22Rv1 (cell line): Measurements from ENCODE around the gene SLC9A4.

ENCODE experiments used
- H3K27ac ChIP-seq: fragments of 450-650 bp; 2 replicates; pipeline ENCODE4 v1.5.1; 2017
- ZFX ChIP-seq: fragments of 450-650 bp; IDR thresholded peaks from 2 replicates; pipeline ENCODE4 v1.6.1; 2017; ENCODE audit warnings: antibody characterized with exemption, borderline replicate concordance
- TF ChIP-seq, protein P1 (sequence below): fragments of 450-650 bp; IDR thresholded peaks from 2 replicates; pipeline ENCODE4 v1.5.1; 2017; ENCODE audit warnings: mild to moderate bottlenecking

SLC9A4 gene

DNA sequence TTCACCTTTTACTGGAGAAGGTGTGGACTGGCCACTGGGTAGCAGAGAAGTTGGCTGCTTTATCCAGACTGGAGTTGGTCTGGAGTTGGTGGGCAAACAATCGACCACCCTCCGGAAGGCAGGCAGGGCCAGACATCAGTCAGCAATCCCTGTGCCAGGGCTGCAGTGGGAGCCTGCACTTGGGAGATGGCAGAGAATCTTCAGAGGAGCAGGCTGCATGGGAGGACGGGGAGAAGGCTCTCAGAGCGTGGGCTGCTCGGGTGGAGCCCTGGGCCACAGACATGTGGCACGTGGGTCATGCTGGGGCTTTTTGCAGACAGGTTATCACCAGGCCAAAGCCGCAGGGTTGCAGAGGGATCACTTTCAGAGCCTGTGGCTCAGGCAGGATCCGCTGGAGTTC, 29.6 kb downstream of the SLC9A4 start:
- H3K27ac ChIP-seq, result no peak overlapping the region
- TF ChIP-seq, protein P1, sequence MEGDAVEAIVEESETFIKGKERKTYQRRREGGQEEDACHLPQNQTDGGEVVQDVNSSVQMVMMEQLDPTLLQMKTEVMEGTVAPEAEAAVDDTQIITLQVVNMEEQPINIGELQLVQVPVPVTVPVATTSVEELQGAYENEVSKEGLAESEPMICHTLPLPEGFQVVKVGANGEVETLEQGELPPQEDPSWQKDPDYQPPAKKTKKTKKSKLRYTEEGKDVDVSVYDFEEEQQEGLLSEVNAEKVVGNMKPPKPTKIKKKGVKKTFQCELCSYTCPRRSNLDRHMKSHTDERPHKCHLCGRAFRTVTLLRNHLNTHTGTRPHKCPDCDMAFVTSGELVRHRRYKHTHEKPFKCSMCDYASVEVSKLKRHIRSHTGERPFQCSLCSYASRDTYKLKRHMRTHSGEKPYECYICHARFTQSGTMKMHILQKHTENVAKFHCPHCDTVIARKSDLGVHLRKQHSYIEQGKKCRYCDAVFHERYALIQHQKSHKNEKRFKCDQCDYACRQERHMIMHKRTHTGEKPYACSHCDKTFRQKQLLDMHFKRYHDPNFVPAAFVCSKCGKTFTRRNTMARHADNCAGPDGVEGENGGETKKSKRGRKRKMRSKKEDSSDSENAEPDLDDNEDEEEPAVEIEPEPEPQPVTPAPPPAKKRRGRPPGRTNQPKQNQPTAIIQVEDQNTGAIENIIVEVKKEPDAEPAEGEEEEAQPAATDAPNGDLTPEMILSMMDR, result no peak
- no peak for TF ChIP-seq ZFX

DNA sequence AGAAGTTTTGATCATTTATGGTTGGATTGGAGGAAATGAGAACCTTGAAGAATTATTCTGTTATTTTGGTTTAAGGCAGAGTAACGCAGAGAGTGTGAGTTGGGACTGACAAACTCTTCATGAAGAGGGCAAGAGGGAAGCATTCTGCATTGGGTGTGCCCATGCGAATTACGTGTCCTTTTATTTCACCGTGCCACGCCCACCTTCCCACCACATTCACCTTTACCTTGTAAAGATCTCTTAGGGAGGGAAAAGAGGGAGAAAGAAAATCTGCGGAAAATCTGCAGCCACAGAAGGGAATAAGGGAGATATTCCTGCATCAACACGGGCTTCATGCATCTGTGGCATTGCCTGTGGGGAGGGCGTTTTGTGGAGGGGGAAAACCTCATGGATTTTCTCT, 31.8 kb downstream of the SLC9A4 start:
- H3K27ac ChIP-seq, result no peak overlapping the region
- TF ChIP-seq, protein P1, result no peak
- TF ChIP-seq ZFX, result no peak

DNA sequence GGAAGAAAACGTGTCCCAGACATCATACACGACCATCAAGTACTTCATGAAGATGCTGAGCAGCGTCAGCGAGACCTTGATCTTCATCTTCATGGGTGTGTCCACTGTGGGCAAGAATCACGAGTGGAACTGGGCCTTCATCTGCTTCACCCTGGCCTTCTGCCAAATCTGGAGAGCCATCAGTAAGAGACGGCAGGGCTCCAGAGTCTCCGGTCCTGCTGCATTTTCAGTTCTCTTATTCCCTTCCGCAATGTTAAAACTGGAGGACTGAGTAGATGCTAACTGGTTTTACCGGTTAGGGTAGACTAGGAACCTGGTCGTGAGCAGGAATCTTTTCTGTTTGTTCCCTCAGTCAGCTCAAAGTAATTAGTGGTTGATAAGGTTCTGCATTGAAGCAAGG, 32.3 kb downstream of the SLC9A4 start:
- H3K27ac ChIP-seq, result no peak overlapping the region
- no peak for TF ChIP-seq ZFX
- TF ChIP-seq, protein P1, result no peak

DNA sequence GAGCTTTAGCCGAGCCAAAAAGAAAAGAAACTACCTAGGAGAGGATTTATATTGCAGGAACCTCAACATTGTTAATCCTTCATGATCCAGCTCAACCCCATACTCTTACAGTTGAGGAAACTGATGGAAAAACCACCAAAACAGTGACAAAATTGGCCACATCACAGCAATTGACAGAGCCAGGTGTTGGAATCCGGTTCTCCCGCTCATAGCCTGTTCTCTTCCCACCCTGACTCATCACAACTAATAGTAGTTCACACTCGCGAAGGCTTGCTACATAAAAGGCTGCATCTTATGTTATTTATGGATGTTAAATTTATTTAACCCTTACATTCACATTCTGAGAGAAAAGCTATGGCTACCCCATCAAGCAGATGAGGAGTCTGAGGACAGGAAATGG, 33.7 kb downstream of the SLC9A4 start:
- H3K27ac ChIP-seq, result no peak overlapping the region
- no peak for TF ChIP-seq ZFX
- TF ChIP-seq, protein P1, result no peak

DNA sequence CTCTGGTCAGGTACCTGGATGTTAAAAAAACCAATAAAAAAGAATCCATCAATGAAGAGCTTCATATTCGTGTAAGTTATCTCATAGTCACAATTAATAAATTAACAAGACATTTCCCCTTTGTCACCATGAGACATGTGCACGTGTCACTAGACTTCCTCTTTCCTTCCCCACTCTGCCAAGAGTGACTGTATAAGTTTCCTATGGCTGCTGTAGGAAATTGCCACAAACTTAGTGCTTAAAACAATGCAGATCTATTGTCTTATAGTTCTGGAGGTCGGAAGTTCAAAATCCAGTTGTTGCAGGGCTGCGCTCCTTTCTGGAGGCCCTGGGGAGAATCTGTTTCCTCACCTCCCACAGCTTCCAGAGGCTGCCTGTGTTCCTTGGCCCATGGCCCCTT, 35.8 kb downstream of the SLC9A4 start:
- TF ChIP-seq, protein P1, result no peak
- TF ChIP-seq ZFX, result no peak
- H3K27ac ChIP-seq, result no peak overlapping the region

DNA sequence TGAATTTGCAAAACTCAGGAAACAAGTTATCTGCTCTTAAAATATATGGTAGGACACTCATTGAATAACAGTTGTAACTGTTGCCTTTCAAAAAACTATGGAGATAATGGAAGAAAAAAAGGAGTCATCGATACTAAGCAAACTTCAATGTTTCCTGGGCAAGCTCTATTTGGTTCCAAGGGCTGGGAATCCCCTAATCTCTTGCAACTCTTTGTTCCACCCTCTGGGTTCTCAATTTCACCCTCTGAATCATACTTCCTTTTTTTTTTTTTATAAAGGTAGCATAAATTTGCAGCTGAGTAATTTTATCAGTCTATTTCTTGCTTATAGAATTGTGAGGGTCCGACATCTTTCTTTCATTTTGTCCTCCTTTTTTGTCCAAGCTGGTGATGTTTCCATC, 36.7 kb downstream of the SLC9A4 start:
- no peak for TF ChIP-seq ZFX
- TF ChIP-seq, protein P1, result no peak
- H3K27ac ChIP-seq, result no peak overlapping the region

DNA sequence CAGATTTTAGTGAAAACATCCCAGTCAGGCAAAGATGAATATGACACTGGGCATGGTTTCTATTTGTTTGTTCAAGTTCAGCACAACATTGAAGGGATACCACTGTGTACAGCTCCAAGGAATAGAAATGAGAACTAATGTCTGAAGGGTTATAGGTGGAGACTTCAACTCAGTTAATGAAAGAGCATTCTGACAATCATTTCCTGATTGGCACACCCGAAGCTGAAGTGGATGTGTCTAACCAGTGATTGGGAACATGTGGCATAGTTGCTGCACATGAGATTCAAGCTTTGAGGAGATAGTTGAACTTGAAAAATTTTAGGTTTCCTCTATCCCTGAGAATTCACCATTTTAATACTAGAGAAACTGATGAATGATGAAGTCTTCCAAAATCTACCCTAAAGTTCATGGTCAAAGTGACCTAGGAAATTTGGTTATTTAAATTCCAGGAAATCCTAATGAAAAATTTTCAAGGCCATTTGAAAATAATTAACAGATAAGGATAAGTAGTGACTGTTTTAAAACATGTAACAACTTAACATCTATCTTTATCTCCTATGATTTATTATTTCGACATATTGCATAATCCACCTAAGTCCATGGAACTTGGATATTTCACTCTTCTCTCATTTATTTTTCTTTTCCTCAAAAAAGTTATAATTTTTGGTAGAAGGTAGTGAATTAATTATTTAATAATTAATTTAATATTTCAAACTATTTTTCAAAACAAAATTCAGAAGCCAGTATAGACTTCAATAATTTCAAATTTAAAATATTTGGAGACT, 38.0 kb downstream of the SLC9A4 start:
- TF ChIP-seq, protein P1, result no peak
- TF ChIP-seq ZFX, result no peak
- H3K27ac ChIP-seq, result no peak overlapping the region
